Kidney (tissue), 14 donors: ENCODE data around the gene PRR15L. TPM values are rescaled to one million over a fixed set of nuclear protein-coding genes. Genes with fewer than 3 reads are reported as not detected.
"Not testable (repeated sequence)": the region's sequence is repeated elsewhere in the genome, so short reads cannot be mapped to it uniquely, and the experiment has no call there.

Experiments
- DNase-seq, 5 donors: peaks; one replicate each; pipeline ENCODE4 v3.0.0-alpha.2; 2013 to 2020
- FAIRE-seq: peaks from 2 replicates; lab custom pipeline; 2012; peaks lifted over from hg19 to GRCh38; lab: Jason Lieb, UNC
- H3K27ac ChIP-seq, 2 donors: one replicate each; pipeline ENCODE4 v1.7.0; 2013; ENCODE audit warnings: low read depth in 2 of 2, low read length in 2 of 2, inconsistent platforms in 1 of 2
- H3K27me3 ChIP-seq: one replicate; pipeline ENCODE4 v1.7.1; 2013; ENCODE audit warnings: low read length, inconsistent platforms; ENCODE audit not compliant: control insufficient read depth, insufficient read depth
- H3K36me3 ChIP-seq, 3 donors: one replicate each; pipeline versions ENCODE4 v1.7.0 to v1.7.1; 2013; ENCODE audit warnings: low read length in 3 of 3, control low read depth in 1 of 3, inconsistent platforms in 1 of 3; ENCODE audit not compliant: insufficient read depth in 3 of 3, control insufficient read depth in 2 of 3
- H3K4me1 ChIP-seq, 3 donors: one replicate each; pipeline versions ENCODE4 v1.7.0 to v1.7.1; 2013; ENCODE audit warnings: low read length in 3 of 3, inconsistent platforms in 1 of 3, low read depth in 1 of 3; ENCODE audit not compliant: control insufficient read depth in 2 of 3, insufficient read depth in 2 of 3
- H3K4me3 ChIP-seq, 3 donors: one replicate each; pipeline versions ENCODE4 v1.7.0 to v1.8.1; 2013; ENCODE audit warnings: low read length in 3 of 3, control low read depth in 1 of 3, inconsistent platforms in 1 of 3
- H3K9ac ChIP-seq, 3 donors: one replicate each; pipeline versions ENCODE4 v1.7.0 to v1.7.1; 2013; ENCODE audit warnings: low read length in 3 of 3, control low read depth in 1 of 3, inconsistent platforms in 1 of 3
- H3K9me3 ChIP-seq, 3 donors: one replicate each; pipeline versions ENCODE4 v1.7.0 to v1.7.1; 2013; ENCODE audit warnings: low read length in 3 of 3, control low read depth in 1 of 3, inconsistent platforms in 1 of 3; ENCODE audit not compliant: control insufficient read depth in 2 of 3, insufficient read depth in 1 of 3
- CTCF ChIP-seq: IDR thresholded peaks from 3 replicates; pipeline ENCODE4 v1.5.1; 2012; ENCODE audit warnings: mild to moderate bottlenecking, moderate library complexity, borderline replicate concordance; ENCODE audit not compliant: insufficient read depth; ENCODE audit errors: extremely low read depth
- intact Hi-C: fragments of 100-400 bp; cut with DNase I; formaldehyde crosslinking; loops from one replicate; pipeline ENCODE4 v1.11.1; 2022
- polyA plus RNA-seq: library from polyadenylated mRNA; stranded (reverse); fragments of 350-450 nt; fragmentation: Illumina TruSeq; extraction: RNeasy Lipid Tissue Mini Kit (QIAGEN cat#74804); gene quantifications from one replicate; pipeline ENCODE4 v1.2.3, GENCODE V29; 2014; ENCODE audit warnings: low read depth, low replicate concordance; ENCODE audit not compliant: insufficient read depth
- total RNA-seq: library from RNA; stranded (reverse); fragmentation: NEBNext Ultra II Directional; extraction: Animal tissue kit (Norgen Biotek cat#: 25700); gene quantifications from one replicate; pipeline ENCODE4 v1.2.1, GENCODE V29; 2021
- donor health status: control.
- donor health status: control.
- donor health status: control.
- donor health status: control.
- donor health status: control.
- donor health status: DM: yes; HTN: yes; CAD: no.
- donor health status: Normal renal cell carcinoma (clear cell type).

Gene PRR15L
- total and polyA plus RNA-seq, 2 donors from 2014 or later = 64.5 to 105 TPM

- Histone ChIP-seq H3K4me3 (no peak overlapping the region), H3K9me3 (no peaks in the 10 kb centered on the region), H3K27ac (no peak overlapping the region), H3K27me3 (no peaks in the 10 kb centered on the region), H3K9ac (no peak overlapping the region), H3K4me1 (peaks cover 0 to 3% (median 2%) of the 10 kb centered on the region in 3 donors), H3K36me3 (no peaks in the 10 kb centered on the region)
- DNase-seq = no peak
- no peak for TF ChIP-seq CTCF
- intact Hi-C loops = no loop called here
- no peak for FAIRE-seq
Measured at GRCh38 chr17:47989700-47990099, 32.0 kb upstream of the PRR15L start.

- FAIRE-seq (no peak), DNase-seq (no peak)
- H3K27ac ChIP-seq = no peak overlapping the region
- no peak for TF ChIP-seq CTCF
- no peaks in the 10 kb centered on the region for H3K27me3 ChIP-seq
- H3K36me3 ChIP-seq = peaks cover 0 to 2% (median 0%) of the 10 kb centered on the region in 3 donors
- no peak overlapping the region for H3K4me3 ChIP-seq
- no peak overlapping the region for H3K9ac ChIP-seq
- intact Hi-C loops = no loop called here
- no peaks in the 10 kb centered on the region for H3K9me3 ChIP-seq
- peaks cover 0 to 3% (median 2%) of the 10 kb centered on the region in 3 donors for H3K4me1 ChIP-seq
Measured at GRCh38 chr17:47989159-47989558, 31.5 kb upstream of the PRR15L start.

GRCh38 chr17:47988445-47988844 lies 30.8 kb upstream of the PRR15L start:
- H3K4me1 ChIP-seq, H3K9ac ChIP-seq, intact Hi-C loops, H3K36me3 ChIP-seq, DNase-seq, H3K27me3 ChIP-seq, H3K9me3 ChIP-seq, FAIRE-seq, H3K27ac ChIP-seq, H3K4me3 ChIP-seq: not testable (repeated sequence)

- DNase-seq (peak; percentile 81 to 94 (median 86)), FAIRE-seq (no peak)
- peaks cover 0 to 3% (median 2%) of the 10 kb centered on the region in 3 donors for H3K4me1 ChIP-seq
Measured at GRCh38 chr17:47987240-47987835, 29.7 kb upstream of the PRR15L start.

More at GRCh38 chr17:47987240-47987835, 29.7 kb upstream of the PRR15L start:
- Histone ChIP-seq H3K9ac (peak overlapping the region in 1 of 3 donors; percentile 51), H3K27me3 (no peaks in the 10 kb centered on the region), H3K36me3 (peaks cover 0 to 8% (median 5%) of the 10 kb centered on the region in 3 donors), H3K4me3 (no peak overlapping the region), H3K27ac (peak overlapping the region; percentile 63 to 66), H3K9me3 (no peaks in the 10 kb centered on the region)
- intact Hi-C loops = no loop called here
- TF ChIP-seq CTCF = no peak
